H1 (cell line): ENCODE data around the gene DPP10. TPM values are rescaled to one million over a fixed set of nuclear protein-coding genes. Genes with fewer than 3 reads are reported as not detected.

ENCODE experiments used
- CTCF ChIA-PET: fragments of 300-600 bp; sonication (Branson Sonifier 250); formaldehyde crosslinking; loops from one replicate; lab custom pipeline; 2021; ENCODE audit not compliant: partially characterized antibody; lab: Charles Lee
- POLR2A ChIA-PET: fragments of 300-600 bp; sonication (Branson Sonifier 250); formaldehyde crosslinking; loops from one replicate; lab custom pipeline; 2021; ENCODE audit warnings: inconsistent platforms; ENCODE audit not compliant: partially characterized antibody; lab: Charles Lee
- DNase-seq, 2 experiments: peaks; one replicate each; pipeline versions ENCODE4 v3.0.0 to v3.0.0-alpha.2; 2010 to 2022; ENCODE audit warnings: low spot score in 2 of 2, low read depth in 1 of 2, mixed read lengths in 1 of 2
- FAIRE-seq: peaks from 2 replicates; lab custom pipeline; 2011; peaks lifted over from hg19 to GRCh38; lab: Jason Lieb, UNC
- H2AFZ ChIP-seq: 2 replicates; pipeline ENCODE4 v1.8.1; 2012; ENCODE audit warnings: low read length, inconsistent platforms
- H2AK5ac ChIP-seq: 2 replicates; pipeline ENCODE4 v1.6.1; 2013; ENCODE audit warnings: low read depth, low read length
- H2BK120ac ChIP-seq: replicated peaks from 2 replicates; pipeline ENCODE3; 2013; ENCODE audit warnings: low read depth, low read length, inconsistent platforms
- H2BK12ac ChIP-seq: 2 replicates; pipeline ENCODE4 v1.6.1; 2013; ENCODE audit warnings: low read depth, low read length
- H2BK15ac ChIP-seq: 2 replicates; pipeline ENCODE4 v1.6.1; 2013; ENCODE audit warnings: low read length
- H2BK20ac ChIP-seq: 2 replicates; pipeline ENCODE4 v1.6.1; 2013; ENCODE audit warnings: low read length
- H2BK5ac ChIP-seq: 2 replicates; pipeline ENCODE4 v1.6.1; 2013; ENCODE audit warnings: low read depth, low read length
- H3K14ac ChIP-seq: 2 replicates; pipeline ENCODE4 v1.6.1; 2013; ENCODE audit warnings: inconsistent platforms; ENCODE audit not compliant: insufficient read length
- H3K18ac ChIP-seq: 2 replicates; pipeline ENCODE4 v1.6.1; 2013; ENCODE audit warnings: low read length; ENCODE audit errors: extremely low read depth
- H3K23ac ChIP-seq: 2 replicates; pipeline ENCODE4 v1.6.1; 2013; ENCODE audit warnings: inconsistent platforms; ENCODE audit not compliant: insufficient read length
- H3K23me2 ChIP-seq: 2 replicates; pipeline ENCODE4 v1.6.1; 2013; ENCODE audit warnings: low read depth, low read length
- H3K27ac ChIP-seq: 2 replicates; pipeline ENCODE4 v1.6.1; 2011; ENCODE audit warnings: low read depth, low read length, inconsistent platforms
- H3K27me3 ChIP-seq, 4 experiments: replicated peaks in 1 of 4; 1 replicate in 1 of 4; 2 replicates in 3 of 4; pipeline versions ENCODE4 v1.6.1 to v1.8.1; 2011 to 2013; ENCODE audit warnings: low read length in 3 of 4, mild to moderate bottlenecking in 3 of 4, inconsistent platforms in 2 of 4, mixed read lengths in 2 of 4, moderate library complexity in 1 of 4; ENCODE audit not compliant: control insufficient read depth in 3 of 4, insufficient read depth in 3 of 4; ENCODE audit errors: extremely low read depth in 1 of 4
- H3K36me3 ChIP-seq, 4 experiments: 2 replicates each; pipeline versions ENCODE4 v1.6.1 to v1.8.1; 2011 to 2013; ENCODE audit warnings: mild to moderate bottlenecking in 4 of 4, low read length in 3 of 4, moderate library complexity in 2 of 4, control low read depth in 1 of 4, inconsistent platforms in 1 of 4; ENCODE audit not compliant: insufficient read depth in 4 of 4, control insufficient read depth in 2 of 4
- H3K4ac ChIP-seq: replicated peaks from 2 replicates; pipeline ENCODE3; 2013; ENCODE audit warnings: low read length, low read depth, mixed read lengths, inconsistent platforms; ENCODE audit not compliant: insufficient read length
- H3K4me1 ChIP-seq, 4 experiments: replicated peaks in 1 of 4; 1 replicate in 1 of 4; 2 replicates in 3 of 4; pipeline versions ENCODE4 v1.6.1 to v1.8.1; 2011 to 2013; ENCODE audit warnings: low read length in 3 of 4, inconsistent platforms in 2 of 4, mixed read lengths in 1 of 4; ENCODE audit not compliant: insufficient read depth in 4 of 4, control insufficient read depth in 3 of 4
- H3K4me2 ChIP-seq, 2 experiments: 2 replicates each; pipeline versions ENCODE4 v1.6.1 to v1.8.1; 2011 to 2013; ENCODE audit warnings: low read depth in 2 of 2, low read length in 2 of 2, control low read depth in 1 of 2, inconsistent platforms in 1 of 2, mild to moderate bottlenecking in 1 of 2; ENCODE audit not compliant: insufficient read depth in 1 of 2
- H3K4me3 ChIP-seq, 4 experiments: fragments of 200-600, 300-600 bp in 1 of 4; sonication (generic), shearing (Covaris generic), sonication (Bioruptor Twin) in 1 of 4; 2 replicates each; pipeline versions ENCODE4 v1.5.1 to v1.8.1; 2011 to 2016; ENCODE audit warnings: low read length in 4 of 4, low read depth in 3 of 4, control low read depth in 2 of 4, inconsistent platforms in 2 of 4, mild to moderate bottlenecking in 2 of 4, mixed read lengths in 1 of 4, moderate library complexity in 1 of 4; ENCODE audit not compliant: insufficient read depth in 2 of 4; ENCODE audit errors: extremely low read depth in 1 of 4
- H3K56ac ChIP-seq: replicated peaks from 2 replicates; pipeline ENCODE3; 2013; ENCODE audit warnings: low read depth, mild to moderate bottlenecking, mixed read lengths, low read length, inconsistent platforms; ENCODE audit not compliant: insufficient read length
- H3K79me1 ChIP-seq: 2 replicates; pipeline ENCODE4 v1.6.1; 2013; ENCODE audit warnings: low read depth, low read length, control low read depth
- H3K79me2 ChIP-seq, 2 experiments: 2 replicates each; pipeline versions ENCODE4 v1.6.1 to v1.8.1; 2012 to 2013; ENCODE audit warnings: low read length in 2 of 2, mild to moderate bottlenecking in 2 of 2, inconsistent platforms in 1 of 2; ENCODE audit not compliant: insufficient read depth in 2 of 2, control insufficient read depth in 1 of 2
- H3K9ac ChIP-seq, 4 experiments: replicated peaks in 1 of 4; 1 replicate in 1 of 4; 2 replicates in 3 of 4; pipeline versions ENCODE4 v1.6.1 to v1.8.1; 2011 to 2013; ENCODE audit warnings: low read depth in 3 of 4, low read length in 3 of 4, control low read depth in 2 of 4, mild to moderate bottlenecking in 2 of 4, moderate library complexity in 2 of 4, inconsistent platforms in 1 of 4; ENCODE audit errors: extremely low read depth in 1 of 4
- H3K9me3 ChIP-seq, 2 experiments: 2 replicates each; pipeline versions ENCODE4 v1.6.1 to v1.8.1; 2012 to 2013; ENCODE audit warnings: mild to moderate bottlenecking in 2 of 2, moderate library complexity in 2 of 2, control low read depth in 1 of 2, inconsistent platforms in 1 of 2, low read depth in 1 of 2, low read length in 1 of 2, mixed read lengths in 1 of 2; ENCODE audit not compliant: insufficient read depth in 2 of 2
- H4K20me1 ChIP-seq, 2 experiments: replicated peaks in 1 of 2; 2 replicates each; pipeline versions ENCODE3 to v1.8.1; 2011 to 2013; ENCODE audit warnings: inconsistent platforms in 2 of 2, low read length in 2 of 2, mild to moderate bottlenecking in 1 of 2; ENCODE audit not compliant: insufficient read depth in 2 of 2, control insufficient read depth in 1 of 2
- H4K5ac ChIP-seq: 2 replicates; pipeline ENCODE4 v1.6.1; 2013; ENCODE audit warnings: low read length, low read depth, mixed read lengths, inconsistent platforms; ENCODE audit not compliant: insufficient read length
- H4K8ac ChIP-seq: 2 replicates; pipeline ENCODE4 v1.8.0; 2013; ENCODE audit warnings: mild to moderate bottlenecking, moderate library complexity, low read length, inconsistent platforms; ENCODE audit not compliant: insufficient read depth; ENCODE audit errors: extremely low read depth
- H4K91ac ChIP-seq: replicated peaks from 2 replicates; pipeline ENCODE3; 2013; ENCODE audit warnings: low read length, mixed read lengths, inconsistent platforms; ENCODE audit not compliant: insufficient read length
- SRF ChIP-seq: IDR thresholded peaks from 2 replicates; pipeline ENCODE4 v1.6.1; 2011; ENCODE audit warnings: mild to moderate bottlenecking, low read depth, low read length, moderate library complexity
- WGBS, 2 experiments: shearing (Covaris generic) in 1 of 2; methylation state at CpG; one replicate each; pipeline versions ENCODE4 v1.1.6 to v1.1.7; 2013 to 2015; ENCODE audit warnings: low lambda C conversion rate in 2 of 2, mixed read lengths in 2 of 2, inconsistent platforms in 1 of 2, low coverage in 1 of 2, missing lambda C conversion rate in 1 of 2; ENCODE audit not compliant: insufficient replicate concordance in 2 of 2, insufficient coverage in 1 of 2, insufficient read length in 1 of 2; ENCODE audit errors: extremely low coverage in 1 of 2, missing lambda C conversion rate in 1 of 2; 5-methylcytosine and 5-hydroxymethylcytosine counted together
- polyA plus RNA-seq, 7 experiments: library from polyadenylated mRNA; depleted of rRNA in 3 of 7; stranded (reverse) in 5 of 7; unstranded in 2 of 7; fragments of >200 nt in 5 of 7; fragments of 200-250 nt in 2 of 7; gene quantifications; 1 replicate in 5 of 7; 2 replicates in 1 of 7; 4 replicates in 1 of 7; pipeline versions ENCODE4 v1.2.1 to v1.2.3, GENCODE V29; 2011 to 2013; ENCODE audit warnings: missing spikeins in 2 of 7, mixed read lengths in 2 of 7
- total RNA-seq: library from RNA; stranded (reverse); fragmentation: NEBNext Ultra II Directional; extraction: Animal tissue kit (Norgen Biotek cat#: 25700); gene quantifications from 2 replicates; pipeline ENCODE4 v1.2.1, GENCODE V29; 2021

The DPP10 gene
- total and polyA plus RNA-seq, 2 of the 8 experiments (the other 6 are each of a cell fraction or from before 2014, with no cell fraction given) = 3.3 to 7.2 TPM

- Histone ChIP-seq H4K91ac (no peak overlapping the region), H4K8ac (no peak overlapping the region), H3K79me2 (no peaks in the 10 kb centered on the region), H4K20me1 (no peaks in the 10 kb centered on the region), H2BK120ac (no peak overlapping the region), H2AFZ (no peak overlapping the region), H3K27me3 (no peaks in the 10 kb centered on the region), H3K4me1 (no peaks in the 10 kb centered on the region), H3K4me3 (no peak overlapping the region), H3K4me2 (no peak overlapping the region), H3K18ac (no peak overlapping the region), H3K9me3 (peaks cover 0 to 6% of the 10 kb centered on the region in 2 experiments; a peak in 1 of 4 replicates), H3K36me3 (no peaks in the 10 kb centered on the region), H3K14ac (no peak overlapping the region), H3K27ac (no peak overlapping the region), H2AK5ac (no peak overlapping the region), H2BK15ac (no peak overlapping the region), H3K56ac (no peak overlapping the region), H3K79me1 (no peaks in the 10 kb centered on the region), H4K5ac (no peak overlapping the region), H3K4ac (no peak overlapping the region), H2BK5ac (no peak overlapping the region), H3K9ac (no peak overlapping the region), H3K23me2 (no peaks in the 10 kb centered on the region; the same call in 1 of the 2 replicates), H2BK12ac (no peak overlapping the region), H3K23ac (no peak overlapping the region), H2BK20ac (no peak overlapping the region)
- no peak for DNase-seq
- WGBS, 2 experiments = 88% methylated on average over 3 of the region's 3 CpGs; no CpG with 5 or more reads in 1 of the 2 experiments
- no peak for FAIRE-seq
- TF ChIP-seq SRF = no peak
- ChIA-PET CTCF (no interaction called here), POLR2A (no interaction called here)
These were observed 1364.8 kb downstream of the DPP10 start for GRCh38 chr2:115807276-115807675.
